Testis (tissue), 3 donors: ENCODE data around the gene ZDHHC16. TPM values are rescaled to one million over a fixed set of nuclear protein-coding genes. Genes with fewer than 3 reads are reported as not detected.
"Not testable (repeated sequence)": the region's sequence is repeated elsewhere in the genome, so short reads cannot be mapped to it uniquely, and the experiment has no call there.

Source experiments
- DNase-seq: peaks from one replicate; pipeline ENCODE4 v3.0.0-alpha.2; 2019
- H3K27ac ChIP-seq, 2 donors: fragments of 200-600 bp; sonication (generic); one replicate each; pipeline ENCODE4 v1.5.1; 2019
- H3K27me3 ChIP-seq: fragments of 200-600 bp; sonication (generic); one replicate; pipeline ENCODE4 v1.5.1; 2019
- H3K36me3 ChIP-seq: fragments of 200-600 bp; sonication (generic); one replicate; pipeline ENCODE4 v1.5.1; 2017; ENCODE audit warnings: low read depth; ENCODE audit errors: missing control alignments
- H3K4me1 ChIP-seq: fragments of 200-600 bp; sonication (generic); one replicate; pipeline ENCODE4 v1.5.1; 2019
- H3K4me3 ChIP-seq, 2 donors: fragments of 200-600 bp; sonication (generic); one replicate each; pipeline ENCODE4 v1.5.1; 2017 to 2019
- H3K9me3 ChIP-seq: fragments of 200-600 bp; sonication (generic); one replicate; pipeline ENCODE4 v1.5.1; 2017
- POLR2A ChIP-seq: fragments of 450-650 bp; IDR thresholded peaks from one replicate; pipeline ENCODE4 v1.6.1; 2017; ENCODE audit warnings: antibody characterized with exemption, mild to moderate bottlenecking, moderate library complexity
- WGBS, 2 donors: methylation state at CpG; one replicate each; pipeline ENCODE4 v1.1.5; 2018; 5-methylcytosine and 5-hydroxymethylcytosine counted together
- intact Hi-C: fragments of 100-400 bp; cut with DNase I; formaldehyde crosslinking; loops from one replicate; pipeline ENCODE4 v1.15.1; 2023; ENCODE audit warnings: low total_unique reads
- polyA plus RNA-seq: library from polyadenylated mRNA; stranded (reverse); fragments of 350-450 nt; fragmentation: Illumina TruSeq; extraction: RNeasy Lipid Tissue Mini Kit (QIAGEN cat#74804); gene quantifications from one replicate; pipeline ENCODE4 v1.2.3, GENCODE V29; 2014; ENCODE audit warnings: low read depth, low replicate concordance; ENCODE audit not compliant: insufficient read depth
- total RNA-seq, 2 donors: library from RNA; depleted of rRNA; stranded (reverse); fragments of >200 nt; gene quantifications; one replicate each; pipeline ENCODE4 v1.2.3, GENCODE V29; 2016
- TF ChIP-seq, protein P1 (sequence below), 3 experiments: fragments of 450-650 bp in 2 of 3; fragments of 200-600 bp in 1 of 3; sonication (generic) in 1 of 3; IDR thresholded peaks; one replicate each; pipeline ENCODE4 v1.5.1; 2016 to 2019; ENCODE audit warnings: antibody characterized with exemption in 3 of 3, mild to moderate bottlenecking in 2 of 3, moderate library complexity in 1 of 3

Gene ZDHHC16
- total and polyA plus RNA-seq, 3 donors from 2014 or later, result 40.5 to 58.0 (median 42.8) TPM

DNA sequence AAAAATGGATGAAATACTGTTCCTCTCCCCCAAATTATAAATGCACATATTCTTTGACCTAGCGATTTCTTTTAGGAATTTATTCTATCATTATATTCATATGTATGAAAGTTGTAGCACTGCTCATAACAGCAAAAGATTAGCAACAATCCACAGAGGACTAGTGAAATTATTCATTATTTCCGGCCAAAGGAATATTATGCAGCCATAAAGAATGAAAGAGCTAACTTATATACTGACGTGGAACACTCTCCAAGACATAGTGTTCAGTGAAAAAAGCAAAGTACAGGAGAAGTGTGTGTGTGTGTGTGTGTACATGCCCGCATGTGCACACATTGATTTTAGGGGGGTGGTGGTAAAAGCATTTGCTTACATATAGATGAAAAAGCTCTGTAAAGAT lies 28.9 kb downstream of the ZDHHC16 start:
- Histone ChIP-seq H3K36me3 (peaks cover 7% of the 10 kb centered on the region), H3K4me1 (peaks cover 19% of the 10 kb centered on the region), H3K27me3 (no peaks in the 10 kb centered on the region), H3K4me3 (no peak overlapping the region), H3K9me3 (no peaks in the 10 kb centered on the region), H3K27ac (peak overlapping the region; percentile 4 to 32)
- WGBS, 2 donors, result 91 to 93% methylated on average over 4 of the region's 4 CpGs
- intact Hi-C loops, result no loop called here
- DNase-seq, result no peak
- TF ChIP-seq, protein P1, sequence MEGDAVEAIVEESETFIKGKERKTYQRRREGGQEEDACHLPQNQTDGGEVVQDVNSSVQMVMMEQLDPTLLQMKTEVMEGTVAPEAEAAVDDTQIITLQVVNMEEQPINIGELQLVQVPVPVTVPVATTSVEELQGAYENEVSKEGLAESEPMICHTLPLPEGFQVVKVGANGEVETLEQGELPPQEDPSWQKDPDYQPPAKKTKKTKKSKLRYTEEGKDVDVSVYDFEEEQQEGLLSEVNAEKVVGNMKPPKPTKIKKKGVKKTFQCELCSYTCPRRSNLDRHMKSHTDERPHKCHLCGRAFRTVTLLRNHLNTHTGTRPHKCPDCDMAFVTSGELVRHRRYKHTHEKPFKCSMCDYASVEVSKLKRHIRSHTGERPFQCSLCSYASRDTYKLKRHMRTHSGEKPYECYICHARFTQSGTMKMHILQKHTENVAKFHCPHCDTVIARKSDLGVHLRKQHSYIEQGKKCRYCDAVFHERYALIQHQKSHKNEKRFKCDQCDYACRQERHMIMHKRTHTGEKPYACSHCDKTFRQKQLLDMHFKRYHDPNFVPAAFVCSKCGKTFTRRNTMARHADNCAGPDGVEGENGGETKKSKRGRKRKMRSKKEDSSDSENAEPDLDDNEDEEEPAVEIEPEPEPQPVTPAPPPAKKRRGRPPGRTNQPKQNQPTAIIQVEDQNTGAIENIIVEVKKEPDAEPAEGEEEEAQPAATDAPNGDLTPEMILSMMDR (IDR thresholded peaks at IDR 0.05), result no peak
- no peak for TF ChIP-seq POLR2A

DNA sequence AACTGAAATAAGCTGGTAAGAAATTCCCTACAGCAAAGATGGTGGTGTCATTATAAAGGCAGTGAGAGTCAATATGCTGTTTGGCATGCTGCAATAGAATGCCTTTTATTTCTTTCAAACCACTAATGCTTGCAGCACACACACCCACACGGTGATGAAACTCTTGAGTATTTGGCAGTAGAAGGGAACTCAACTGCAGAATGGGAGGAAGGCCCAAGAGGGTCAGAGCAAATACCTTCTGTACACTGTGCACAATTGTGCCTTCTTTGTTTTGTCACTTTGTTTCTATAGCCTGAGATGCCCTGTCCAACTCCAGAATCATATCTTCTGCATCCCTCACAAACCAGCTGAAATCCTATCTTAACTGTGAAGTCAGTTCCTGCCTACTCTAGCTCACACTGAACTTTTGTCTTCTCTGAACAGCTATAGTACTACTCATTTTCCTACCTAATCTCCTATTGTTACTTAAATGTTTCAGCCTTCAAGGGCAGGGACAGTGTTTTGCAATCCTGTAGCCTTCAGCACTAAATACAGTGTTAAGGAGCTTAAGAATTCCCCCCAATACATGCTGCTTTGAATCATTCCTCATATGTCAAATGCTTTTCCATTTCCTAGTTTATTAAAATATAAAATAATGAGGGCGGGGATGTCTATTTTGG lies 30.1 kb downstream of the ZDHHC16 start:
- 52 to 77% methylated on average over 2 of the region's 2 CpGs for WGBS, 2 donors
- peak overlapping the region; percentile 6 to 53 for H3K27ac ChIP-seq
- DNase-seq, result peak; percentile 76
- peaks cover 19% of the 10 kb centered on the region for H3K4me1 ChIP-seq
- H3K36me3 ChIP-seq, result peaks cover 7% of the 10 kb centered on the region
- no peak overlapping the region for H3K4me3 ChIP-seq
- no peaks in the 10 kb centered on the region for H3K27me3 ChIP-seq
- no peaks in the 10 kb centered on the region for H3K9me3 ChIP-seq
- intact Hi-C loops, result no loop called here
- TF ChIP-seq, protein P1 (IDR thresholded peaks at IDR 0.05), result no peak
- TF ChIP-seq POLR2A, result no peak

DNA sequence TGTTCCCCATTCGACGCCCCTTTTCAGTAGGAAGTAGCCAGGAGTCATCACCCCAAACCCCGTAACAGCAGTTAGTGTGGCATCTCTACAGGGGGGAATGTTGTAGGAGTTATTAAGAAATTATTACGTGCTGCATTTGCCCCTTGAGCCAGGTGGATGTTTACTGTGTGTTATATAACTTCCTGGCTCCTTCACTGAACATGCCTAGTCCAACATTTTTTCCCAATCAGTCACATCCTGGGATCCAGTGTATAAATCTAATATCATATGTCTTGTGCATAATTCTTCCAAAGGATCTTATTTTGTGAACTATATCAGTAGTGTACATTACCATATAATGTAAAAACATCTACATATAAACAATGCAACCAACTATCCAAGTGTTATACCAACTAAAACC lies 33.4 kb downstream of the ZDHHC16 start:
- 89 to 92% methylated on average over 4 of the region's 4 CpGs for WGBS, 2 donors
- H3K36me3 ChIP-seq, H3K4me3 ChIP-seq, DNase-seq, H3K27me3 ChIP-seq, H3K9me3 ChIP-seq, intact Hi-C loops, H3K27ac ChIP-seq: not testable (repeated sequence)
- peaks cover 19% of the 10 kb centered on the region for H3K4me1 ChIP-seq

DNA sequence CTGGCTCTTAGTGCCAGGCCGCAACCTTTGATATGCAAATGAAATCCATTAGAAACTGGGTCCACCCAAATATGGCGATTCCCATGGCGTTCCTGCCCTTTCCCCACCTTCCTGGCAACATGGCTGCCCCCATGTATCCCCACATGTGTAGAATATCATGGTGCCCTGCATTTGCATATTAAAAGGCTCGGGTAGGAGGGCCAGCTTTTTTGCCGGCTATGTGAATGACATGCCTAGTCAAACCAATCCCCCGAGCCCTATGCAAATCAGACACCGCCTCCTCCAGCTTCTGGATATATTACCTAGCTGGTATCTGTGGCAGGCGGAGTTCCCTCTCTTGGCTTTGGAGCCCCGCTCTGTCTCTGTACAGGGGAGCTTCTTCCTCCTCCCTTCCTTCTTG lies 34.0 kb downstream of the ZDHHC16 start:
- no peaks in the 10 kb centered on the region for H3K27me3 ChIP-seq
- no peak overlapping the region for H3K27ac ChIP-seq
- H3K36me3 ChIP-seq, result peaks cover 7% of the 10 kb centered on the region
- intact Hi-C loops, result no loop called here
- H3K4me1 ChIP-seq, result peaks cover 19% of the 10 kb centered on the region
- TF ChIP-seq POLR2A, result no peak
- TF ChIP-seq, protein P1 (IDR thresholded peaks at IDR 0.05), result no peak
- DNase-seq, result no peak
- WGBS, 2 donors, result 85 to 87% methylated on average over 9 of the region's 9 CpGs
- H3K4me3 ChIP-seq, result no peak overlapping the region
- H3K9me3 ChIP-seq, result no peaks in the 10 kb centered on the region

DNA sequence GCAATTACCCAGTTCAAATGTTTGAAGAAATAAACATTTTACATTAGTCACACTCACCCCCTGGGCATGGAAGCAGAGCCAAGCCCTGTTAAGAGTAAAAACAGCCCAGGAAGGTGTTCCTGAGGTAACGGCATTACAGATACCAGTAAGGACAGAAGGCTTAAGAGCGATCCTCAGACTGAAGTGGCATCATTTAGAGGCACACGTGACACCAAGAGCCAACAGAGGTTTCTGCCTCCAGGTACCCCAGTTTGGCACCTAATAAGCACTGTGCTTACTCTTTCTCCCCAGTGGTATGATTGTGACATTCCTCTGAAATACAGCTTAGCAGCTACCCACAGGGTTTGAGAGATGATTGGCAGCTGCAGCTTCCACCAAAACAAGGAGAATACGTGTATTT lies 35.1 kb downstream of the ZDHHC16 start:
- 89 to 90% methylated on average over 4 of the region's 4 CpGs for WGBS, 2 donors
- Histone ChIP-seq H3K27ac (no peak overlapping the region), H3K27me3 (no peaks in the 10 kb centered on the region), H3K4me1 (peaks cover 14% of the 10 kb centered on the region), H3K9me3 (no peaks in the 10 kb centered on the region), H3K4me3 (no peak overlapping the region), H3K36me3 (peaks cover 7% of the 10 kb centered on the region)
- no peak for DNase-seq
- TF ChIP-seq, protein P1 (IDR thresholded peaks at IDR 0.05), result no peak
- TF ChIP-seq POLR2A, result no peak
- intact Hi-C loops, result no loop called here
